Suprapubic skin (tissue), 4 donors: ENCODE measurements around the gene ARHGAP42.

Experiments
- POLR2A ChIP-seq, 2 donors: fragments of 450-650 bp; IDR thresholded peaks; one replicate each; pipeline ENCODE4 v1.6.1; 2017; ENCODE audit warnings: antibody characterized with exemption in 2 of 2, mild to moderate bottlenecking in 2 of 2, moderate library complexity in 2 of 2
- POLR2AphosphoS5 ChIP-seq, 3 donors: sonication (generic); formaldehyde crosslinking; IDR thresholded peaks; one replicate each; pipeline ENCODE4 v1.6.1; 2017; ENCODE audit warnings: antibody characterized with exemption in 3 of 3
- TF ChIP-seq, protein P1 (sequence below), 2 donors: fragments of 200-600 bp in 1 of 2; fragments of 450-650 bp in 1 of 2; sonication (generic) in 1 of 2; IDR thresholded peaks; one replicate each; pipeline ENCODE4 v1.5.1; 2016 to 2019; ENCODE audit warnings: antibody characterized with exemption in 2 of 2, mild to moderate bottlenecking in 1 of 2, moderate library complexity in 1 of 2

DNA sequence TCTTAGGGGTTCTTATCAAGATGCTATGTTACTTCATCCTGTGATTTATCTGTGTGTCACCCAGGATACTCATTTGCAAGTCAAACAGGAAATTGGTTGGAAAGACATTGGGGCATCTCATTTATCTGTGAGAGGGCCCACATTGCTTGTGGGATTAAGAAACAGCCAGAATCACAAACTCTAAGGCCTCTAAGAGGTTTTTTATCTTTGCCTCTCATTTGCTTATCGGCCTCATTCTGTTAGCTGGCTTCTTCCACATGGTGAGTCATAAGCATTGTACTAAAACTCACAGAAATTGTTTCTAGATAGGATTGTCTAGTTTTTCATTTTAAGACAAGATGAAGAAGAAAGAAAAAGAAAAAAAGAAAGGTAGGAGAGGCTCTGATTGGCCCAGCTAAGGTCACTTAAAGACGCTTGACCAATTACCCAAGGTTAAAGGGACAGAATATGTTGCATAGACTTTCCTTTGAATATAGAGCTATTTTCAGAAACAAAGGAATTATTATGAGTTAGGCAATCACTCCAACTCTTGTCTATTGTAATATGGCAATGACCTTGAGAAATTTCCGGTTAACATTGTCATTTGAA is 121.9 kb downstream of the ARHGAP42 start:
- TF ChIP-seq, protein P1, sequence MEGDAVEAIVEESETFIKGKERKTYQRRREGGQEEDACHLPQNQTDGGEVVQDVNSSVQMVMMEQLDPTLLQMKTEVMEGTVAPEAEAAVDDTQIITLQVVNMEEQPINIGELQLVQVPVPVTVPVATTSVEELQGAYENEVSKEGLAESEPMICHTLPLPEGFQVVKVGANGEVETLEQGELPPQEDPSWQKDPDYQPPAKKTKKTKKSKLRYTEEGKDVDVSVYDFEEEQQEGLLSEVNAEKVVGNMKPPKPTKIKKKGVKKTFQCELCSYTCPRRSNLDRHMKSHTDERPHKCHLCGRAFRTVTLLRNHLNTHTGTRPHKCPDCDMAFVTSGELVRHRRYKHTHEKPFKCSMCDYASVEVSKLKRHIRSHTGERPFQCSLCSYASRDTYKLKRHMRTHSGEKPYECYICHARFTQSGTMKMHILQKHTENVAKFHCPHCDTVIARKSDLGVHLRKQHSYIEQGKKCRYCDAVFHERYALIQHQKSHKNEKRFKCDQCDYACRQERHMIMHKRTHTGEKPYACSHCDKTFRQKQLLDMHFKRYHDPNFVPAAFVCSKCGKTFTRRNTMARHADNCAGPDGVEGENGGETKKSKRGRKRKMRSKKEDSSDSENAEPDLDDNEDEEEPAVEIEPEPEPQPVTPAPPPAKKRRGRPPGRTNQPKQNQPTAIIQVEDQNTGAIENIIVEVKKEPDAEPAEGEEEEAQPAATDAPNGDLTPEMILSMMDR (IDR thresholded peaks at IDR 0.05) = no peak
- TF ChIP-seq POLR2A (IDR thresholded peaks at IDR 0.05) (no peak), POLR2AphosphoS5 (IDR thresholded peaks at IDR 0.05) (no peak)
